Endometrial microvascular endothelial cells (primary cell): ENCODE data around the gene SURF4. TPM values are rescaled to one million over a fixed set of nuclear protein-coding genes. Genes with fewer than 3 reads are reported as not detected.

Source experiments
- in situ Hi-C: cut with HindIII; loops from 2 replicates; pipeline ENCODE4 v1.10.0; 2017; ENCODE audit warnings: low sequenced_read_pairs, low pct_unique_long_range_greater_than_20kb; ENCODE audit errors: inconsistent ontology term
- total RNA-seq: library from RNA; depleted of rRNA; stranded (reverse); fragments of >200 nt; gene quantifications from one replicate; pipeline ENCODE4 v1.2.3, GENCODE V29; 2015; ENCODE audit errors: inconsistent ontology term

The SURF4 gene
- total RNA-seq: 299 TPM

DNA sequence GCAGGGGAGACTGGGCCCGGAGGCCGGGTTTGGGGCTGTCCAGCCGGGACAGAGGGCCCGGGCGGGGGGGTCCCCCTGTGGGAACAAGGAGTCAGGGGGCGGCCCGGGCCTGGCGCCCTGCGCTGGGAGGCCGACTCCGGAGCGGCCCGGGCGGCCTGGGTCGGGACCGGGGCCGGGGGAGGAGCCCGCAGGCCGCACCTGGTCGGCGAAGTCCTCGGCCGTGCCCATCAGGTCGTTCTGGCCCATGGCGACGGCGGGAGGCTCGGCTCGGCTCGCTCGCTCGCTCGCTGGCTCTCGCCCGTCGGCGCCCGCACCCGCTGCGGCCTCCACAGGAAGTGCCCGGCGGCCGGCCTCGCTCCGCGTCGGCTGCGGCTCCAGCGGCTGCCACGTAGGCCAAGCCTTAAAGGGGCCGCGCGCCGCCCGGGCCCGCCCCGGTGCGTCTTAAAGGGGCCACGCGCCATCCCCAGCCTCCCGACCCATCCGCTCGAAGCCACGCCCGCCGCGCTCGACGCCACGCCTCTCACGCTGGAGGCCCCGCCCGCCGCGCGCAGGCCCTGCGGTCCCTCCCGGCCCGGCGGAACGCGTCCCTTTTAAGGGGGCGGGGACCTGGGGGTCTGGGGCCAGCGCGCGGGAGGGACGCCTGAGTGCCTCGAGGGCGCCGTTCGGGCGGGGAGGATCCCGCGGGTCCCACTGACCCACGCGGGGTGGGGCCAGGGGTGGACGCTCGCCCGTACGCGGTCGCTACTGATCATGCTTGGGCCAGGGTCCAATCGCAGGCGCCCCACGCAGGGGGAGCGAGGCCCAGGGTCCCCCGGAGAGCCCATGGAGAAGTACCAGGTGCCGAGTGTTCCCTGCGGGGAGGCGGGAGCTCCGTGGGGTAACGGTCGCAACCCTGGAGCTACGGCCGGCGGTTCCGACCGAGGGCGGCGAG lies at the start of gene SURF4, which contains the start of gene STKLD1:
TSS of gene SURF4 (minus strand) at position 337 of the 931 bp plus-strand sequence. CDS start at position 246, 91 bp downstream.
TSS of gene STKLD1 (plus strand) at position 643 of the 931 bp plus-strand sequence. CDS start at position 751, 108 bp downstream.
- in situ Hi-C loops: loop anchor here (5.0 kb wide), 1 partner anchor 41 kb away; the partner anchor contains the start of gene REXO4

DNA sequence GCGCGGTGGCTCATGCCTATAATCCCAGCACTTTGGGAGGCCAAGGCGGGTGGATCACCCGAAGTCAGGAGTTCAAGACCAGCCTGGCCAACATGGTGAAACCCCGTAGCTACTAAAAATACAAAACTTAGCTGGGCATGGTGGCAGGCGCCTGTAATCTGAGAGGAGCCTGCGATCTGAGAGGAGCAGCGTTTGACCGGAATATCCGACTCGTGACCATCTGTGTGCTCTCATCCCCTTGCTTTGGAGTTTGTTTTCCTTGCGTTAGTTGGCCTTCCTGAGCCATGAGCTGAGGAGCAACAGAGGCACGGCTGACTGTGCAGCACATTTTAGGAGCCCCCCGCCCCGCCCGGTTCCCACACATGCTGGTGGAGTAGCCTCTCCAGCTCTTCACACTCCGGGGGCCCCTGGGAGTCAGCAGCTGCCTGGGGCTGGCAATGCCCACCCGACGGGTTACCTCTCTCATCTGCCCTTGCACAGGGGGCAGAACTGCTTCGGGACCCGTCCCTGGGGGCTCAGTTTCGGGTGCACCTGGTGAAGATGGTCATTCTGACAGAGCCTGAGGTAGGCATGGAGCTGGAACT lies 49.3 kb upstream of the SURF4 start:
- in situ Hi-C loops: no loop called here

DNA sequence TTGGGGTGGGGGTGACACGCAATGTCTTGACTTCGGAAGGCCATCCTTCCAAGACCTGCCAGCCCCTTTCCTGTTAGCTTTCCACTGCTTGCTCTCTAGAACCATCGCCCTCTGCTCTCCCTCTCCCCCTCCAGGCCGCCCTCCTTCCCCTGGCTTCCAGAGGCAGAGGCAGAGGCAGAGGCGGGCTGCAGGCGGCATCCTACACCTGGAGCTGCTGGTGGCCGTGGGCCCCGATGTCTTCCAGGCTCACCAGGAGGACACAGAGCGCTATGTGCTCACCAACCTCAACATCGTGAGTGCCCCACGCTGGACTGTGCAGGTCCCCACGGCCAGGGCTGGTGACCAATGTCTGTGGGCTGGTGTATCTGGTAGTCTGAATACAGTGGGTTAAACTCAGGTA lies 48.3 kb upstream of the SURF4 start:
- in situ Hi-C loops: no loop called here

DNA sequence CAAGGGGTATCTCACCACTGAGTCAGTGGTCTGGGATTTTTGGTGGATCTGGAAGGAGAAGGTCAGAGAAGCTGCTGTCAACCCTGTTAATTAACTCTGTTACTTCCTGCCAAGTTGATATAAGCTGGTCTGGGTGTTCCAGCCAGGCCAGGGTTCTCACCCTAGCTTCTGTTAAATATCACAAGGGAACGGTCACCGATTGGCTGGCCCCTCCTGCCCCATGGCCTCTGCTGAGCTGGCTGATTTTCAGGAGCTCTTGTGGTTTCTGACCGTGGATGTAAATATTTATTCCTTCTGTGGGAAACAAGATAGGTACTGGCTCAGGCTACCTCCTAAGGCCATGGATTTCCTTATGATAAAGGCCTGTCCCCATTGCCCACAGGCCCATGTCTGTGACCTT lies 47.4 kb upstream of the SURF4 start:
- in situ Hi-C loops: no loop called here

DNA sequence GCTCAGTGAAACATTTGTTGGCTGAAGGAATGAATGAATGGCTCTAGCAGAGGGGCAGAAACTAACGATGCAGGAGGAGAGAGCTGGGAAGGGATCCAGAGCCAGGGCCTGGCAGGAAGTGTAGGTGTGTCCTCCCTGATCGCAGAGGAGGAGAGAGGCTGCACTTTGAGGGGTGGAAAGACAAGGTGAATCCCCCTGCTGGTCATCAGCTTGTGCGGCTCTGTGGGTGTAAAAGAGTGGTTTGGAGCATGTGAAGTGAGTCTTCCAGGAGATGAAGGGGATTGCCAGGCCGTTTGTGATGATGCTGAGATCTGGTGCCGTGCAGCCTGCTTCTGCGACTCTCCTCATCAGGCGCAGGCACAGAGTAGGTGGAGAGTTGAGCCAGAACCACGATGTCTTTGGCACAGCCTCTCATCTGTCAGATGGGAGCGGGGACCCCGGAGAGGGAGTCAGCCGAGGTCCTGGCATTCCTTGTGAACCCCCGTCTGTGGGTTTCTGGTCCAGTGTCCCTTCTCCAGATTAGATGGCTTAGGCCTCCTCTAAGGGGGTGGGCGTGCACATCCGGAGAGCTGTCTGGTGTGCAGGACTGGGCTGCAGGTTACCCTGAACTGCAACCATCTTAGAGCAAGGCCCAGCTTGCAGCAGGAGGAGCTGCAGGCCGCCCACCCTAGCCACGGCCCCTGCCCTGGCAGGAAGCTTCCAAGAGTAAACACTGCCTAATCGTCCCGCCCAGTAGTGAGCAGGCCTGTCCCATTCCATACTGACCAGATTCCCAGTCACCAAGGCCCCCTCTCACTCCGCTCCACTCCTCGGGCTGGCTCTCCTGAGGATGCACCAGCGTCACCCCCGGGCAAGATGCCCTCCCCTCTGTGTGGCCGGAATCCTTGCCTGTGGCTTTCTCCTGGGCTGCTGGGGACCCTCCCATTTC lies 46.0 kb upstream of the SURF4 start, which contains the start of gene ADAMTS13:
TSS of gene ADAMTS13 (plus strand) at position 753 of the 928 bp plus-strand sequence. CDS start at position 830, 77 bp downstream.
- in situ Hi-C loops: no loop called here

DNA sequence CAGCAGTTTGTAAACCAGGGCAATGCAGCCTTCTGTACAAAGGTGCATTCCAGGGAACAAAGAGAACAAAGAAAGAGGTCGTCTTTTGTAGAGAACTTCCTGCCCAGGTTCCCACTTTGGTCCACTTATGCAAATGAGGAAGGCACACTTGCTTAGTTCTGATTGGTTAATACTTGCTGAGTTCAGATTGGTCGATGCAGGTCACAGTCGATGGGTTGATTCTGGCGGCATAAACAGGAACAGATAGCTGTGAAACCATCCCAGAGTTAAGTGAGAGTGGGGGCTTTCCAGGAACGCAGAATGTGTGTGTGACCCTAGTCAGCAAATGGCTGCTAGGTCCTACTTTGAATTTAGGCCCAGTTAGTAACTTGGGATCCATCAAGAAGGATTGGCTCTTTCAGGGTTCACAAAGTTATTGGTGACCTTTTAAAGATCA lies 44.5 kb upstream of the SURF4 start:
- in situ Hi-C loops: no loop called here

DNA sequence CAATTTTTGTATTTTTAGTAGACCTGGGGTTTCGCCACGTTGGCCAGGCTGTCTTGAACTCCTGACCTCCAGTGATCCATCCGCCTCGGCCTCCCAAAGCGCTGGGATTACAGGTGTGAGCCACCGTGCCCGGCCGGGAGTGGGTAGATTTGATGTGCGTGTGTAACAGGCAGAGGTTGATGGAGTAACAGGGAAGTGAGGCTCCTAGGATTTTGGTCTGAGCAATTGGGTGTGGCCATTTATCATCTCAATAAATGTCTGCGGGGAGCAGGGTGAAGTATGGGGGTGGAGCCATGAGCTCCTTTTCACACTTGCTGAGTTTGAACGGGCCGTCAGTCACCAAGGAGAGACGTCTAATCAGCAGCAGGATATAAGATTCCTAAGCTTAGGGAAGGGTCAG lies 43.1 kb upstream of the SURF4 start:
- in situ Hi-C loops: loop anchor here (5.0 kb wide), 1 partner anchor 42 kb away; the partner anchor contains the start of genes STKLD1 and SURF4

DNA sequence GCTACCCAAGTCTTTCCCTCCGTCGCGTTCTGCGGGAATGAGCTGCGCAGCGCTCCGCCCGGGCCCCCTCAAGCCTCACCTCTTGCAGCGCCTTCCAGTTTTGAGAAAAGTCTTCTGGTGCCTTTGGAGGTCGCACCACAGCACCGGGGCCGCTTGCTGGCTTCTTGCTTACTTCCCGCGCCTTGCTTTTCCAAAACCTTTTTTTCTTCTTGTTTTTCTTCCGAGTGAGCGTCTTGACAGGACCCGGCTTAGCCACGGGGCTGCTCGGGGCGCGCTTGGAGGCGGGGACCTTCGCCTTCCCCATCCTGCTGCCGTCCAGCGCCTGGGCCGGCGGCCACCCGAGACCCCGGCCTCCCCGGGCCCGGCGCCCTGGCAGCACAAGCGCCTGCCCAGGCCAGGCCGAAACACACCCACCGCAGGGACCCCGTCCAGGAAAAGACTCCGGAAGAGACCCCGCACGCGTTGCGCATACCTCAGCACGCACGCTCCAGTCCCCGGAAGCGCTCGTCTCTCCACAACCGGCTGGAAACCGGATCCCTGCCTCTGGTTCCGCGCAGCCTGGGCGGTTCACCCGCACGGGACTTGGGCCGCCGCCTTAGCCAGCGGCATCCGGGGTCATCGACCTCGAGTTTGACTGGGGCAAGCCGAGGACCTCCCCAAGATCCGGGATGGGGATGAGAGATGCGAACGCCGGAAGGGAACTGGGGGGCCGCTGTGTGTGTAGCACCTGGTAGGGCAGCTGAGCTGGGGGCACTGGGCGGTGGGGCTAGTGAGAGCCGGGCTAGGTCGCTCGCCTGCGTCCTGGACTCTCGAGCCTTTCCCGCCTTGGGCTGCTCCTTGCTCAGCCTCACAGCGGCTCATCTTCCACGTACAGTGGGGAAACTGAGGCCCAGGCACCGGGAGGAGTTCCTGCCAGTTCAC lies 41.9 kb upstream of the SURF4 start, which contains the start of gene REXO4:
TSS of gene REXO4 (minus strand) at position 470 of the 921 bp plus-strand sequence. CDS start at position 304, 166 bp downstream.
- in situ Hi-C loops: loop anchor here (5.0 kb wide), 1 partner anchor 40 kb away; the partner anchor contains the start of genes STKLD1 and SURF4

DNA sequence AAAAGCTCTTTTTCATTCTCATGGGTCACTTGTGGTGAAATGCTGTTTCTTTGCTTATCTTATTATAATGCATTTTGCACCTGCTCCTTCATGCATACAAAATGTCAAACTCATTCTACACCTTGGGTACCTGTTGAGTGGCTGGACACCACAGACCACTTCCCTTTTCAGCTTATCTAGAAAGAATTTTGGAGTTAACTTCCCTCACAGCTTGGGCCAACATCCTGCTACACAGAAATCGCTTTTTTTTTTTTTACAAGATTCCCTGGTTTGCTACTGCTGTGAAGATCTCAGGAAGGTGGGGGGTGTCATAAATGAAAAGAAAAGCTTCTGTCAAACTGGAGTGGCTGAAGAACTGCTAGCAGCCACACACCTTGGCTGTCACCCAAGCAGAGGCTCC lies 39.3 kb upstream of the SURF4 start:
- in situ Hi-C loops: loop anchor here (5.0 kb wide), 1 partner anchor 38 kb away; the partner anchor contains the start of genes STKLD1 and SURF4

DNA sequence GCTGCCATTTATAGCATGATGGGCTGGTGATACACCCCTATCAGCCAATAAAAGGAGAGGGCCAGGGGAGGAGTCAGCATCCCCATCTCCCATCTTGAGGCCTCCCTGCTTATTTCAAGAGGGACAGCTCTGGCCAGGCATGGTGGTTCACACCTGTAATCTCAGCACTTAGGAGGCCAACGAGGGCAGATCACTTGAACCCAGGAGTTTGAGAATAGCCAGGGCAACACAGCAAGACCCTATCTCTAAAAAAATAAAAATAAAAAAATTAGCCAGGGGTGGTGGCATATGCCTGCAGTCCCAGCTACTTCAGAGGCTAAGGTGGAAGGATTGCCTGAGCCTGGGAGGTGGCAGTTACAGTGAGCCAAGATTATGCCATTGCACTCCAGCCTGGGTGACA lies 32.2 kb upstream of the SURF4 start:
- in situ Hi-C loops: no loop called here

DNA sequence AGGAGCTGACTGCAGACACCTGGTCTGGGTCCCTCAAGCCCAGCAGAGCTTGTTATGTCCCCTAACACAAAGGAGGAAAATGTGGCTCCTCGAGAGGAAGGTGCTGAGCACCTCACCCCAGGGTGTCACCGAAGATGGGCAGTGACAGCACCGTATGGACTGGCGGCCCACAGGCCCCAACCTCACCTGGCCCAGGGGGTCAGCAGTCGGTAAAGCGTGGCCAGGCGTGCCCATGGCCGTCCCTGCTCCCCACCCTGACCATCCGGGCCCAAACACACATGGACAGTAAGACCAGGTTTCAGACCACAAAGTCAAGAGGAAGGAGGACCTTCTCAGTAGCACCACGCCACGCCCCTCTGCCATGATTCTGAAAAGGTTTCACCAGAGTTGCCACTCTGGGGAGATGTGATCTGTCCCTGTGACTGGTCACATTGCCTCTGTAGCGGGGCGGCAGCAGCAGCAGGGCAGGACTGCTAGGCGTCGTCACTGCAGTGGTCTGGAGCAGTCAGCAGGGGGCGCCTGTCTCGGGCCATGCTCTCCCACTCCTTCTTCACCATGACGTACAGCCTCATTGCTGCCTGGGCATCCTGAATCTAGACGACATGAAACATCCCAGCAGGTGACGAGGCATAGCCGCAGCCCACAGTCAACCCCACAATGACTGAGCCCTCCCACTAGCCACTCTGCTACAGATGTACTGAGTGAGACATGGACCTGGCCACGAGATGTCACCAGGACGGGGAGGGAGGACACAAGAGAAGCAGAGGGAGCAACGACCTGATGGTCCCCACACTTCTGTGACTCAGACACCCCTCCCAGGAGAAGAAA lies 30.8 kb upstream of the SURF4 start:
- in situ Hi-C loops: no loop called here

DNA sequence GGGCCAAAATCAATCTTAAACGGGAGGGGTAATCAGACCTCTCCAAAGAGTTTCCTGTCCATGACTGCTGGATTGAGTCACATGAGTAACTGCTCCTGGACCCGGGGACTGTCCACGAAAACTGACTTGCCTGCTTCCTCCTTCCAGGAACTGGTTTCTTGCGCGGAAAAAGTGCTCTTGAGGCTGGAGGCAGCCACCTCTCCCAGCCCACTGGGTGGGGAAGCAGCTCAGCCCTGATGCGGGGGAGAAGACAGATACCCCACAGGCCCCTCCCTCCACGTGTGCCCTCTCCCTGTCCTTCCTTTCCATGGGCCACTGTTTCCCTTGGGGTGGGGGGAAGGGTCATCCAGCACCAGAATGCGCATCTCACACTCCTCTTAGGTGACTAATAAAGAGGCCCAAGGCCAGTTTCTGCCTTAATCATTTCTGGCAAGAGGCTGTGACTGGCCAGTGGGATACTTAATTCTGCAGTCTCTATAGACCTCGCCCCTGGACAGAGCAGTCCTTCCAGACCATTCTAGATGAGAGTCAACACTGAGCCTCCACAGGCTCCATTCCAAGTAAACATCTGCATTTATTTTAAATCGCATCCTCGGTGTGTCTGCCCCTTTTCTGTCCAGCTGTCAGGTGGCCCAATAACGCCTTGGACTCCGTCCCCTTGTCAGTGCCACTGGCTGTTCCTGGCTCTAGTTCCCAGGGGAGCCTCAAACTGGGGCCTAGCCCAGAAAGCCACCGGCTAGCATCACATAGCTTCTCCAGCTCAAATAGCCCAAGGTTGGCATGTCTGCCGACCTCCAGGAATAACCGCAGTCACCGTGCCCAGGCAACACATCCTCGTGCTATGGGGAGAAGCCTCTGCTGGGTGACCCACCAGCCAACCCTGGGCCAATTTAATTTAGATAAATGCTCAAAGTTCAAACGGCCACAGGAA lies 29.9 kb upstream of the SURF4 start:
- in situ Hi-C loops: no loop called here

DNA sequence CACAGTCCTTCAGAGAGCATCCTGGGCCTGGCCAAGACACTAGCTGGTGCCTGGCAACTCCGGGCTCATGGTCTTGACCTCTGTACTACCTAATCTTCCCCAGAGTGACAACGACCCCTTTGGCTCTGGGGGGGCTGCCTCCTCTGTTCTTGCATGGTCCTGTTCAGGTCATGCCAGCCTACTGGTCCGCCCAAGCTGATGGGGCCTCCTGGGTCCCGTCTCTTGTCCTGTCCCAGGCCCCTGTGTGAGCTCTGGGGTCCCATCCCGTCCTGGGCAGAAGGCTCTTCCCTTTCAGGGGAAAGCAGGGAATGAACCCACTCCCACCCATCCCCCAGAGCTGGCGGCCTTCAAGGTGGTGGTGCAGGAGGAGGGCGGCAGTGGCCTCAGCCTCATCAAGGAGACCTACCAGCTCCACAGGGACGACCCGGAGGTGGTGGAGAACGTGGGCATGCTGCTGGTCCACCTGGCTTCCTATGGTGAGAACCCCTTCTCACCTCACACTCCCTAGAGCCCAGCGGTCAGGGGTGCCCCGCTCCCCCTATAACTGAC lies 28.7 kb upstream of the SURF4 start:
- in situ Hi-C loops: no loop called here

DNA sequence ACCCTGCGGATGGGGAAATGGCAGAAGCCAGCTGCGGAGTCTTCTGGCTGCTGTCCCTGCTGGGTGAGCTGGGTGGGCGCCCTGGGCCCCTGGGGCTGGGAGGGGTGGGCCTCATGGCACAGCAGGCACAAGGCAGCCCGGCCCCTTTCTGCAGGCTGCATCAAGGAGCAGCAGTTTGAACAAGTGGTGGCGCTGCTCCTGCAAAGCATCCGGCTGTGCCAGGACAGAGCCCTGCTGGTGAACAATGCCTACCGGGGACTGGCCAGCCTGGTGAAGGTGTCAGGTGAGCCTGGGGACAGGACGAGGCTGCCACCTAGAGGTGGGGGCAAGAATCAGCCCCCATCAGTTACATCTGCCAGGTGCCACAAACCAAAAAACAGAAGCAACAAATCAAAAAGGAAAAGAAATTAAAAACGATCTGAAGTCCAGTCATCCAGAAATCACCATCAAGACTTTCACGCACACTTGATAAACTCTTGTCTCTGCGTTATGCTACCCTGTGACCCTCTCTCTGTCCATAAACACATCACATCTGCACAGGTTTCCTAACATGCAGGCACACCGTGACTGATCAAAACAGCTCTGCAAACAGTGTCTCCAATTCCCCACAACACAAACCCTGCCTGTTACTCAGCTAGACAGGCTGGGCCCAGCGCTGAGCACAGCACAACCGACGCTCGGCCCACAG lies 28.1 kb upstream of the SURF4 start:
- in situ Hi-C loops: no loop called here

DNA sequence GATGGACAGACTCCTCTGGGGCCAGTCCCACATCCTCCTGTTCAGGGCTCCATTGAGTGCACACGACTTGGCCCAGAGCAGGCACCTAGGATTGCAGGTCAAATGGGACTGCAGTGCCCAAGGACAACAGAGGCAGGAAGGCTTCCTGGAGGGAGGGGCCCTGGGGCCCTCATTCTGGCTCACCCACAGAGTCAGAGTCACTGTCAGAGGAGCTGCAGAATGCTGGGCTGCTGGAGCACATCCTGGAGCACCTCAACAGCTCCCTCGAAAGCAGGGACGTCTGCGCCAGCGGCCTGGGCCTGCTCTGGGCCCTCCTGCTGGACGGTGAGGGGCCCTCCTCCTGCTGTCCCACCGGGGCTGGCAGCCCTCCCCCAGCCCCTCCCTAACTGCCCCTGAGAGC lies 26.8 kb upstream of the SURF4 start:
- in situ Hi-C loops: no loop called here
